Kidney epithelial cell (primary cell): ENCODE measurements around the gene NTHL1. TPM values are rescaled to one million over a fixed set of nuclear protein-coding genes. Genes with fewer than 3 reads are reported as not detected.

Source experiments
- DNase-seq: peaks from one replicate; pipeline ENCODE4 v3.0.0-alpha.2; 2010; ENCODE audit warnings: low read depth
- H3K27me3 ChIP-seq: 2 replicates; pipeline ENCODE4 v1.6.0; 2011; ENCODE audit warnings: low read length; ENCODE audit not compliant: control insufficient read depth, insufficient read depth
- H3K36me3 ChIP-seq: 2 replicates; pipeline ENCODE4 v1.5.1; 2011; ENCODE audit warnings: low read length; ENCODE audit not compliant: control insufficient read depth, insufficient read depth
- H3K4me3 ChIP-seq: 2 replicates; pipeline ENCODE4 v1.5.1; 2011; ENCODE audit warnings: low read depth, mild to moderate bottlenecking, control low read depth, low read length
- CTCF ChIP-seq: IDR thresholded peaks from 2 replicates; pipeline ENCODE4 v1.5.1; 2011; ENCODE audit warnings: mild to moderate bottlenecking, moderate library complexity, low read length, control low read depth, inconsistent platforms; ENCODE audit not compliant: insufficient read depth, poor library complexity, severe bottlenecking
- total RNA-seq: library from RNA; depleted of rRNA; stranded (reverse); fragments of >200 nt; gene quantifications from 2 replicates; pipeline ENCODE4 v1.2.3, GENCODE V29; 2015

NTHL1 gene
- total RNA-seq, 1 donor from 2014 or later, result 44.1 TPM

- no peak for TF ChIP-seq CTCF
- DNase-seq, result no peak
- peaks cover 1% of the 10 kb centered on the region for H3K36me3 ChIP-seq
- peak overlapping the region; percentile 74 for H3K4me3 ChIP-seq
- H3K27me3 ChIP-seq, result no peaks in the 10 kb centered on the region
These were observed 38.9 kb downstream of the NTHL1 start for GRCh38 chr16:2008631-2009163.

GRCh38 chr16:2008009-2008526, 39.6 kb downstream of the NTHL1 start:
- H3K36me3 ChIP-seq, result peaks cover 1% of the 10 kb centered on the region

GRCh38 chr16:2007081-2007836, 40.4 kb downstream of the NTHL1 start:
- peaks cover 1% of the 10 kb centered on the region for H3K36me3 ChIP-seq
- no peak for DNase-seq
- H3K4me3 ChIP-seq, result no peak overlapping the region
- no peak for TF ChIP-seq CTCF
- H3K27me3 ChIP-seq, result no peaks in the 10 kb centered on the region

More at GRCh38 chr16:2008009-2008526, 39.6 kb downstream of the NTHL1 start:
- DNase-seq, result no peak
- no peak for TF ChIP-seq CTCF
- H3K27me3 ChIP-seq, result no peaks in the 10 kb centered on the region
- peak overlapping the region; percentile 74 for H3K4me3 ChIP-seq

GRCh38 chr16:2006317-2006716, 41.3 kb downstream of the NTHL1 start:
- Histone ChIP-seq H3K4me3 (no peak overlapping the region), H3K27me3 (no peaks in the 10 kb centered on the region), H3K36me3 (peaks cover 3% of the 10 kb centered on the region)
- DNase-seq, result no peak
- TF ChIP-seq CTCF, result no peak

- peak; percentile 7 for TF ChIP-seq CTCF
- Histone ChIP-seq H3K27me3 (no peaks in the 10 kb centered on the region), H3K36me3 (peaks cover 3% of the 10 kb centered on the region), H3K4me3 (no peak overlapping the region)
- no peak for DNase-seq
These were observed 42.0 kb downstream of the NTHL1 start for GRCh38 chr16:2005646-2006045.
